Hepatocyte (in vitro differentiated cells): ENCODE measurements around the gene RUVBL2.

Experiments used
- CTCF ChIP-seq: fragments of 200-600 bp; sonication (generic); IDR thresholded peaks from 2 replicates; pipeline ENCODE4 v1.5.1; 2016; ENCODE audit warnings: antibody characterized with exemption, mild to moderate bottlenecking; ENCODE audit not compliant: poor library complexity
- EZH2 ChIP-seq: fragments of 200-600 bp; sonication (generic); IDR thresholded peaks from 2 replicates; pipeline ENCODE4 v1.6.1; 2016; ENCODE audit warnings: antibody characterized with exemption, mild to moderate bottlenecking, borderline replicate concordance

- no peak for TF ChIP-seq CTCF
- no peak for TF ChIP-seq EZH2
Measured at GRCh38 chr19:49016067-49016839, 22.6 kb downstream of the RUVBL2 start.
